ENCODE data around the gene GPATCH11.

Gene GPATCH11

DNA sequence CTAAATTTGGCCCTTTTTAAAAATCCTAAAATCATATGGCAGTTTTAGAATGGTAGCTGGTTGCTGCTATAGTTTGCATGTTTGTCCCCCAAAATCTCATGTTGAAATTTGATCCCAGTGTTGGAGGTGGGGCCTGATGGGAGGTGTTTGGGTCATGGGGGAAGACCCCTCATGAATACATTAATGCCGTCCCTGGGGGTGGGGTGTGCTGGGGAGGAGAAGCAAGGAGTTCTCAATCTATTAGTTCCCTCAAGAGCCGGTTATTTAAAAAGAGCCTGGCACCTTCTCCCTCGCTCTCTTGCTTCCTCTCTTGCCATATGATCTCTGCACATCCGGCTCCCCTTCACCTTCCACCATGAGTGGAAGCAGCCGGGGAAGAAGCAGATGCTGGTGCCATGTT lies 20.8 kb downstream of the GPATCH11 start:
- no peak for DNase-seq (ENCODE audit: low read depth in 3 of 3)

- DNase-seq (ENCODE audit: low read depth in 3 of 3): no peak
Measured at GRCh38 chr2:37109523-37109922, 25.2 kb downstream of the GPATCH11 start.

DNA sequence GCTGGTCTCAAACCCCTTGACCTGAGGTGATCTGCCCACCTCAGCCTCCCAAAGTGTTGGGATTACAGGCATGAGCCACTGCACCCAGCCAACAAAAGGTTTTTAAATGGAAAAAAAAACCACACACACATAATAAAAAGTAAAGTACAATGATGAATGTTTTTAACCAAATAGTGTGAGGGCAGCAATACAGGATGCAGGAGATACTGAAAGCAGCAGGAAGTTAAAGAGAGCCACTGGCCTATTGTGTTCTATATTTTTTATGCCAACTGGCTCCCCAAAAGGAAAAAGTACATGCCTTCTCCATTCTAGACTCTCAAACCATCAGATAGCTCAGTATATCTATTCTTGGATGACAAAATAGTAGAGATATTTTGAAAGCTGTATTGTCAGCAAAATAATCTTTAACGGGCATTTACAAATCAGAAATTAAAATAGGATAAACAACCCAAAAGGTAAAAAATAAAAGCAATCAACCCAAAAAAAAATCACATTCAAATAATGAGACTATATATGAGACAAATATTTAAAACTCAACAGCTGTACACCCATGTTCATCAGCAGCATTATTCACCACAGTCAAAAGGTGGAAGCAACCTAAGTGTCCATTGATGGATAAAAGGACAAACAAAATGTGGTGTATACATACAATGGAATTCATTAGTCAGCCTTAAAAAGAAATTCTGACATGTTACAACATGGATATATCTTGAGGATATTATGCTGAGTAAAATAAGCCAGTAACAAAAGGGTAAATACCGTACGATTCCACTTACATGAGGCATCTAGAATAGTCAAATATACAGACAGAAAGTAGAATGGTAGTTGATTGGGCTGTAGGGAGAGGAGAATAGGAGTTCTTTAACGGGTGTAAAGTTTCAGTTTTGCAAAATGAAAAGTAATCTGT lies 26.2 kb downstream of the GPATCH11 start:
- DNase-seq (ENCODE audit: low read depth in 3 of 3): no peak

GRCh38 chr2:37111958-37112357 lies 27.6 kb downstream of the GPATCH11 start:
- no peak for DNase-seq (ENCODE audit: low read depth in 3 of 3)

GRCh38 chr2:37117566-37117965 lies 33.2 kb downstream of the GPATCH11 start:
- DNase-seq (ENCODE audit: low read depth in 3 of 3): no peak

GRCh38 chr2:37119157-37119556 lies 34.8 kb downstream of the GPATCH11 start:
- no peak for DNase-seq (ENCODE audit: low read depth in 3 of 3)

GRCh38 chr2:37125416-37125815 lies 41.1 kb downstream of the GPATCH11 start:
- DNase-seq (ENCODE audit: low read depth in 3 of 3): no peak

- DNase-seq (ENCODE audit: low read depth in 3 of 3): no peak
Measured at GRCh38 chr2:37132914-37133313, 48.6 kb downstream of the GPATCH11 start.

GRCh38 chr2:37142546-37142945 lies 58.2 kb downstream of the GPATCH11 start:
- DNase-seq (ENCODE audit: low read depth in 3 of 3): no peak

DNA sequence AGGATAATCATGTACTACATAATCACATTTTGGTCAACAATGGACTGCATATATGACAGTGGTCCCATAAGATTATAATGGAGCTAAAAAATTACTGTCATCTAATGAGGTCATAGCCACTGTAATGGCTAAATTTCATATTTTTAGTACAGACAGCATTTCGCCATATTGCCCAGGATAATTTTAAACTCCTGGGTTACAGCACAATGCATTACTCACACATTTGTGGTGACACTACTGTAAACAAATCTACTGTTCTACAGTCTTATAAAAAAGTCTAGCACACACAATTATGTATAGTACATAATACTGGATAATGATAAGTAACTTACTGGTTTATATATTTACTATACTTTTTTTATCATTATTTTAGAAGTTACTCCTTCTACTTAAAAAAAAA lies 59.7 kb downstream of the GPATCH11 start:
- DNase-seq (ENCODE audit: low read depth in 3 of 3): no peak

GRCh38 chr2:37146062-37146461 lies 61.7 kb downstream of the GPATCH11 start:
- DNase-seq (ENCODE audit: low read depth in 3 of 3): no peak

DNA sequence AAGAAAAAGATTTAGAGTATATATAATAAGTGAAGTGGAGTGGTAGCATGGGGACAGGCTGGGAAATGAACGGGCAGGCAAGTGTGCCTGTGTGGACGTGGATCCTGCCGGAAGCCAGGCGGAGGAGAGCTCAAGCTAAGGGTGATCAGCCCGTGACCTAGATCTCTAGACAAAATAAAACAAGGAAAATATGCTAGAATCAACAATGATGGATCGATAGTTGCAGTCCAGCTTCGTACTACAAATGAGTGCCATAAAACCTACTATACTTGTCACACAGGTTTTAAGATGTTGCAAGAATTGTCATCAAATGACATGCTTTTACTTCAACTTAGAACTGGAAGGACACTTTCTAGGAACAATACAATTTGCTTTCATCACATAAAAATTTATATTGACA lies 64.0 kb downstream of the GPATCH11 start:
- no peak for DNase-seq (ENCODE audit: low read depth in 3 of 3)
